ENCODE data around the gene RAB39B. TPM values are rescaled to one million over a fixed set of nuclear protein-coding genes. Genes with fewer than 3 reads are reported as not detected.

RAB39B gene
- total RNA-seq, 1 donor from 2014 or later, result not detected

- H3K4me3 ChIP-seq (ENCODE audit: low read depth, low read length), result no peak overlapping the region
- no peak for TF ChIP-seq CTCF (conservative IDR thresholded peaks at IDR 0.05; ENCODE audit: low read depth, low read length)
- DNase-seq (ENCODE audit: low read depth), result no peak
Observed at GRCh38 chrX:155262970-155263754, 1.1 kb downstream of the RAB39B start.

- TF ChIP-seq CTCF (conservative IDR thresholded peaks at IDR 0.05; ENCODE audit: low read depth, low read length), result no peak
- H3K4me3 ChIP-seq (ENCODE audit: low read depth, low read length), result no peak overlapping the region
- DNase-seq (ENCODE audit: low read depth), result no peak
Observed at GRCh38 chrX:155259752-155260151, 4.5 kb downstream of the RAB39B start.

- no peak overlapping the region for H3K4me3 ChIP-seq (ENCODE audit: low read depth, low read length)
- TF ChIP-seq CTCF (conservative IDR thresholded peaks at IDR 0.05; ENCODE audit: low read depth, low read length), result no peak
- no peak for DNase-seq (ENCODE audit: low read depth)
Observed at GRCh38 chrX:155251391-155251790, 12.9 kb downstream of the RAB39B start.

DNA sequence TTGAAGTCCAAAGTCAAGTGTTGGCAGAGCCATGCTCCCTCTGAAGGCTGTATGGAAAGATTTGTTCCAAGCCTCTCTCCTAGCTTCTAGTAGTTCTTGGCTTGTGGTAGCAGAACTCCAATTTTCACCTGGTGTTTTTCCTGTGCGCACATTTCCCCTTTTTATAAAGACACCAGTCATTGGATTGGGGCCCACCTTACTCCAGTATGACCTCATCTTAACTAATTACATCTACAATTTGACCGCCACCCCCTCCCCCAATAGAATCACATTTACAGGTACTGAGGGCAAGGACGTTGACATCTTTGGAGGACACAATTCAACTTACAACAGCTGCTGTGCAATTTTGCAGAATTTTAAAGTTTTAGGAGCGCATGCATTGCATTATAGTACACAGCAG, 16.8 kb downstream of the RAB39B start:
- H3K4me3 ChIP-seq (ENCODE audit: low read depth, low read length), result no peak overlapping the region
- DNase-seq (ENCODE audit: low read depth), result no peak
- TF ChIP-seq CTCF (conservative IDR thresholded peaks at IDR 0.05; ENCODE audit: low read depth, low read length), result no peak

- no peak overlapping the region for H3K4me3 ChIP-seq (ENCODE audit: low read depth, low read length)
- no peak for DNase-seq (ENCODE audit: low read depth)
- no peak for TF ChIP-seq CTCF (conservative IDR thresholded peaks at IDR 0.05; ENCODE audit: low read depth, low read length)
Observed at GRCh38 chrX:155246748-155247147, 17.5 kb downstream of the RAB39B start.

GRCh38 chrX:155242300-155242699, 22.0 kb downstream of the RAB39B start:
- H3K4me3 ChIP-seq (ENCODE audit: low read depth, low read length), result no peak overlapping the region
- no peak for TF ChIP-seq CTCF (conservative IDR thresholded peaks at IDR 0.05; ENCODE audit: low read depth, low read length)
- DNase-seq (ENCODE audit: low read depth), result no peak

- H3K4me3 ChIP-seq (ENCODE audit: low read depth, low read length), result no peak overlapping the region
- no peak for TF ChIP-seq CTCF (conservative IDR thresholded peaks at IDR 0.05; ENCODE audit: low read depth, low read length)
- DNase-seq (ENCODE audit: low read depth), result no peak
Observed at GRCh38 chrX:155237719-155238118, 26.6 kb downstream of the RAB39B start.

All from epithelial cell of proximal tubule (primary cell).